ENCODE measurements around the gene BACE1. TPM values are rescaled to one million over a fixed set of nuclear protein-coding genes. Genes with fewer than 3 reads are reported as not detected.
"Not testable (repeated sequence)": the region's sequence is repeated elsewhere in the genome, so short reads cannot be mapped to it uniquely, and the experiment has no call there.

The BACE1 gene
- total and polyA plus RNA-seq, 10 donors = 2.1 to 31.7 (median 18.8) TPM

DNA sequence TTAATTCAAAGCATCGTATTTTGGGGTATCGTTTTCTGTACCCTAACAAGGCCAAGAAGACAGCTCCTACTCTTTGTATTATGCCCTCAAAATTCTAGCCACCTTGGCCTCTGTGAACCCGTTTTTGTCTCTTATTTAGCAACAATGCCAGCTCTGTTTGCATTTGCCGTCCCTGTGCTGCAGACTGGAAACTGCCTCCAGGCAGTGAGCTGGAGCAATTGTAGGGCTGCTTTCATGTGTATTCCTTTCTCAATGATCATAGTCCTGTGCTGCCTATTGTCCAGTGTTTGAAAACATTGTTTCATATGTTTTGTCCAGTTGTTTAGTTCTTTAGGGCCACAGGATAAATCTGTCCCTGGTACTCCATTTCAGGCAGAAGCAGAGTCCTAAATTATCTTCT lies 44.8 kb downstream of the BACE1 start:
- DNase-seq = no peak
- Histone ChIP-seq H3K27me3 (replicated peaks in 1 of 7) (no peaks in the 10 kb centered on the region), H3K4me3 (no peak overlapping the region), H3K36me3 (peaks cover 0 to 78% (median 3%) of the 10 kb centered on the region in 6 donors), H3K4me1 (no peaks in the 10 kb centered on the region), H3K9me3 (no peaks in the 10 kb centered on the region), H3K27ac (no peak overlapping the region)
- intact Hi-C loops (cut with DNase I; ENCODE audit: low total_unique reads) = no loop called here
- no peak for TF ChIP-seq CTCF (IDR thresholded peaks at IDR 0.05 in 8 of 11, conservative IDR thresholded peaks at IDR 0.05 in 3 of 11)
- TF ChIP-seq POLR2AphosphoS5 (IDR thresholded peaks at IDR 0.05) = no peak
- no peak for TF ChIP-seq POLR2A (IDR thresholded peaks at IDR 0.05)
- 95 to 98% (median 96%) methylated on average over 4 of the region's 4 CpGs for WGBS, 5 donors

DNA sequence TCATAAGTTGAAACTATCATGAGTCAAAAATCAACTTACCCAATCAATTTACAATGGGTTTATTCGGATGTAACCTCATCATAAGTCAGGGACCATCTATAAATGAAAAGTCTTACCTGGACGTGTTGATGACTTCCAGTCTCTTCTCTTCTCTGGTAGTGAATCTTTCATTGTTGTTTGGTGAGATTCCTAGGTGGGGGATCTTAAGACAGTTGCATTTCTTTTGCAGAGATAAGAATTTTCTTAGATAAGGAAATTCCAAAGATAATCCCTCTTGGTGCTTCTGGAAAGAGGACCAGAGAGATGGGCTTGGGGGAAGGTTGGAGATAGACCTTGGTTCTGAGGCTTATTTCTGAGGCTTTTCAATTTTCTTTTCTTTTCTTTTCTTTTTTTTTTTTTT lies 46.2 kb downstream of the BACE1 start:
- H3K27ac ChIP-seq = no peak overlapping the region
- no peaks in the 10 kb centered on the region for H3K9me3 ChIP-seq
- DNase-seq = no peak
- TF ChIP-seq CTCF (IDR thresholded peaks at IDR 0.05 in 8 of 11, conservative IDR thresholded peaks at IDR 0.05 in 3 of 11) (no peak), POLR2A (IDR thresholded peaks at IDR 0.05) (no peak), POLR2AphosphoS5 (IDR thresholded peaks at IDR 0.05) (no peak)
- intact Hi-C loops (cut with DNase I; ENCODE audit: low total_unique reads) = no loop called here
- no peak overlapping the region for H3K4me3 ChIP-seq
- no peaks in the 10 kb centered on the region for H3K27me3 ChIP-seq (replicated peaks in 1 of 7)
- H3K4me1 ChIP-seq = no peaks in the 10 kb centered on the region
- 93 to 99% (median 94%) methylated on average over 2 of the region's 2 CpGs for WGBS, 5 donors
- H3K36me3 ChIP-seq = peaks cover 0 to 75% (median 7%) of the 10 kb centered on the region in 6 donors

DNA sequence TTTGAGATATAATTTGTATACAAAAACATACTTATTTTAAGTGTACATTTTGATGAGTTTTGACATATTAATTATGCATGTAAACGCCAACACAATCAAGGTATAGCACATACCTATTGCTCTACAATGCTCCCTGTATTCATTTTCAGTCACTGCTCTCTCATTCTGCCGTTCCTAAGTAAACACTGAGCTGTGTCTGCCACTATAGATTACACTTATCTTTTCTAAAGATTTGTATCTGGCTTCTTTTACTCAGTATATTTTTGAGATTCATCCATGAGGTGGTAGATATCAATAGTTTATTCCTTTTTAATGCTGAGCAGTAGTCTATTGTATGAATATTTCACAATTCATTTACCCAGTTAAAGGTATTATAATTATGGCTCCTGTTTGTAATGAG lies 50.3 kb downstream of the BACE1 start:
- WGBS, 5 donors = 89 to 96% (median 94%) methylated on average over 2 of the region's 2 CpGs
- Histone ChIP-seq H3K27ac (no peak overlapping the region), H3K9me3 (no peaks in the 10 kb centered on the region), H3K4me1 (no peaks in the 10 kb centered on the region), H3K4me3 (no peak overlapping the region), H3K27me3 (replicated peaks in 1 of 7) (no peaks in the 10 kb centered on the region), H3K36me3 (peaks cover 0 to 78% (median 23%) of the 10 kb centered on the region in 6 donors)
- DNase-seq = no peak
- intact Hi-C loops (cut with DNase I; ENCODE audit: low total_unique reads) = no loop called here
- TF ChIP-seq CTCF (IDR thresholded peaks at IDR 0.05 in 8 of 11, conservative IDR thresholded peaks at IDR 0.05 in 3 of 11) (no peak), POLR2AphosphoS5 (IDR thresholded peaks at IDR 0.05) (no peak), POLR2A (IDR thresholded peaks at IDR 0.05) (no peak)

- H3K4me1 ChIP-seq; H3K4me3 ChIP-seq; H3K27me3 ChIP-seq (replicated peaks in 1 of 7); H3K27ac ChIP-seq; H3K9me3 ChIP-seq; intact Hi-C loops (cut with DNase I; ENCODE audit: low total_unique reads); DNase-seq: not testable (repeated sequence)
- H3K36me3 ChIP-seq = peaks cover 0 to 81% (median 24%) of the 10 kb centered on the region in 6 donors
- 95 to 97% (median 96%) methylated on average over 7 of the region's 7 CpGs for WGBS, 5 donors
Observed at GRCh38 chr11:117264624-117265323, 51.3 kb downstream of the BACE1 start.
